ENCODE measurements around the gene TNIP1.
A peak's percentile ranks its signal among the peaks of the same experiment; 100 is the strongest.

TNIP1 gene, protein sequence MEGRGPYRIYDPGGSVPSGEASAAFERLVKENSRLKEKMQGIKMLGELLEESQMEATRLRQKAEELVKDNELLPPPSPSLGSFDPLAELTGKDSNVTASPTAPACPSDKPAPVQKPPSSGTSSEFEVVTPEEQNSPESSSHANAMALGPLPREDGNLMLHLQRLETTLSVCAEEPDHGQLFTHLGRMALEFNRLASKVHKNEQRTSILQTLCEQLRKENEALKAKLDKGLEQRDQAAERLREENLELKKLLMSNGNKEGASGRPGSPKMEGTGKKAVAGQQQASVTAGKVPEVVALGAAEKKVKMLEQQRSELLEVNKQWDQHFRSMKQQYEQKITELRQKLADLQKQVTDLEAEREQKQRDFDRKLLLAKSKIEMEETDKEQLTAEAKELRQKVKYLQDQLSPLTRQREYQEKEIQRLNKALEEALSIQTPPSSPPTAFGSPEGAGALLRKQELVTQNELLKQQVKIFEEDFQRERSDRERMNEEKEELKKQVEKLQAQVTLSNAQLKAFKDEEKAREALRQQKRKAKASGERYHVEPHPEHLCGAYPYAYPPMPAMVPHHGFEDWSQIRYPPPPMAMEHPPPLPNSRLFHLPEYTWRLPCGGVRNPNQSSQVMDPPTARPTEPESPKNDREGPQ

GRCh38 chr5:151080613-151081430, at the start of gene TNIP1:
TNIP1 (minus strand) TSS chr5:151081034; CDS start chr5:151065095, 15,939 bp downstream.
- Histone ChIP-seq H3K4me3 (ENCODE audit: low read depth, low read length) (peak within 1 kb of the TSS; percentile 93), H3K4me1 (ENCODE audit: control insufficient read depth, insufficient read depth, low read length, unreplicated experiment) (peaks cover 67% of the 10 kb centered on the region), H3K79me2 (ENCODE audit: control insufficient read depth, insufficient read depth, low read length, unreplicated experiment) (peaks cover 47% of the 10 kb centered on the region), H2AFZ (ENCODE audit: low read length, unreplicated experiment) (no peak within 1 kb of the TSS), H3K36me3 (ENCODE audit: insufficient read depth, low read length) (peaks cover 12% of the 10 kb centered on the region; the same call in 1 of the 2 replicates), H3K27me3 (ENCODE audit: insufficient read depth, low read length) (no peaks in the 10 kb centered on the region), H3K27ac (ENCODE audit: low read depth, low read length) (peak within 1 kb of the TSS; percentile 94)

DNA sequence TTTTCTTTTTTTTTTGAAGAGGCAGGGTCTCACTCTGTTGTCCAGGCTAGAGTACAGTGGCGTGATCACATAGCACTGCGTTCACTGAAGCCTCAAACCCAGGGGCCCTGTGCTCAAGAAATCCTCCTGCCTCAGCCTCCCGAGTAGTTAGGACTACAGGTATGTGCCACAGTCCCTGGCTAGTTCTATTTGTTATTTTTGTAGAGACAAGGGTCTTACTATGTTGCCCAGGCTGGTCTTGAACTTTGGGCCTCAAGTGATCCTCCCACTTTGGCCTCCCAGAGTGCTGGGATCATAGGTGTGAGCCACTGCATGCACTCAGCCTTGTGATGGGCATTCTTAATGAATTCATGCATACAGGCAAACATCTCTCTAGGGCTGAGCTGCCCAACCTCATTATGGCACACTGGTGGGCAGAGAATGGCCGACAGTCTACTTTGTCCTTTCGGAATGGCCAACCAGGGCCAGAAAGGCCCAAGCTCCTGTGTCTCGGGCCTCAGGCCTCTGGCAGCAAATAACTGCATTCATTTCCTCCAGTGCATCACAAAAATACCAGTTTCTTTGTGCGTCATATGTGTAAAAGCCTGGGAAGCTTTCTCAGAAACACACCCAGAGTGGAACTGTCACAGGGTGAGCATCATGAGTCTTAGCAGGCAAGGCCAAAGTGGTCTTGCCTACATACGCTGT, 49.5 kb upstream of the TNIP1 start:
- Histone ChIP-seq H3K79me2 (ENCODE audit: control insufficient read depth, insufficient read depth, low read length, unreplicated experiment) (no peaks in the 10 kb centered on the region), H3K27me3 (ENCODE audit: insufficient read depth, low read length) (no peaks in the 10 kb centered on the region), H3K36me3 (ENCODE audit: insufficient read depth, low read length) (peaks cover 25% of the 10 kb centered on the region; the same call in 1 of the 2 replicates), H3K4me3 (ENCODE audit: low read depth, low read length) (no peak overlapping the region), H2AFZ (ENCODE audit: low read length, unreplicated experiment) (no peak overlapping the region), H3K27ac (ENCODE audit: low read depth, low read length) (no peak overlapping the region), H3K4me1 (ENCODE audit: control insufficient read depth, insufficient read depth, low read length, unreplicated experiment) (no peaks in the 10 kb centered on the region)

DNA sequence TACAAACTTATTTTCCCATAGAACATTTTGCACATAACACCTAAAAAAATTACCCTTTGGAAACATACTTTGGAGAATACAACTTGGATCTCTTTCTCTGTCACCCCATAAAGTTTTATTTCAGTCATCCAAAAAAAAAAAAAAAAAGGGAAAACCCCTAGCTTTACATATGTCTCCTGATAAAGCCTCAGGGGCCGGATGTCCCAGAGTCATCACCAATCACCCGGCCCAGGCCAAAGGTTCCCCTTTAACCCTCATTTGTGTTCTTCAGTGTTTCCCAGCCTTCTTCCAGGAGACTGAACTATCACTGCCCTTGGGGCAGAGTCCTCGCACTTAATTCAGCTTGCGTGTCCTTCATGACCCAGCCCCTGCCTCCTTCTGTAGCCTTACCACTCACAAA, 48.0 kb upstream of the TNIP1 start:
- peaks cover 3% of the 10 kb centered on the region for H3K4me1 ChIP-seq (ENCODE audit: control insufficient read depth, insufficient read depth, low read length, unreplicated experiment)
- H3K36me3 ChIP-seq (ENCODE audit: insufficient read depth, low read length), result peaks cover 19% of the 10 kb centered on the region; the same call in 1 of the 2 replicates
- no peak overlapping the region for H3K27ac ChIP-seq (ENCODE audit: low read depth, low read length)
- no peaks in the 10 kb centered on the region for H3K79me2 ChIP-seq (ENCODE audit: control insufficient read depth, insufficient read depth, low read length, unreplicated experiment)
- no peak overlapping the region for H3K4me3 ChIP-seq (ENCODE audit: low read depth, low read length)
- no peak overlapping the region for H2AFZ ChIP-seq (ENCODE audit: low read length, unreplicated experiment)
- H3K27me3 ChIP-seq (ENCODE audit: insufficient read depth, low read length), result no peaks in the 10 kb centered on the region

GRCh38 chr5:151127926-151128325, 47.1 kb upstream of the TNIP1 start:
- peaks cover 7% of the 10 kb centered on the region for H3K4me1 ChIP-seq (ENCODE audit: control insufficient read depth, insufficient read depth, low read length, unreplicated experiment)
- H3K27me3 ChIP-seq (ENCODE audit: insufficient read depth, low read length), result no peaks in the 10 kb centered on the region
- H3K79me2 ChIP-seq (ENCODE audit: control insufficient read depth, insufficient read depth, low read length, unreplicated experiment), result no peaks in the 10 kb centered on the region
- no peak overlapping the region for H2AFZ ChIP-seq (ENCODE audit: low read length, unreplicated experiment)
- H3K27ac ChIP-seq (ENCODE audit: low read depth, low read length), result no peak overlapping the region
- peaks cover 11% of the 10 kb centered on the region; the same call in 1 of the 2 replicates for H3K36me3 ChIP-seq (ENCODE audit: insufficient read depth, low read length)
- no peak overlapping the region for H3K4me3 ChIP-seq (ENCODE audit: low read depth, low read length)

GRCh38 chr5:151126199-151126645, 45.4 kb upstream of the TNIP1 start:
- Histone ChIP-seq H3K36me3 (ENCODE audit: insufficient read depth, low read length) (peaks cover 21% of the 10 kb centered on the region; the same call in 1 of the 2 replicates), H3K4me1 (ENCODE audit: control insufficient read depth, insufficient read depth, low read length, unreplicated experiment) (peaks cover 7% of the 10 kb centered on the region), H3K27ac (ENCODE audit: low read depth, low read length) (no peak overlapping the region), H3K4me3 (ENCODE audit: low read depth, low read length) (no peak overlapping the region), H2AFZ (ENCODE audit: low read length, unreplicated experiment) (no peak overlapping the region), H3K79me2 (ENCODE audit: control insufficient read depth, insufficient read depth, low read length, unreplicated experiment) (no peaks in the 10 kb centered on the region), H3K27me3 (ENCODE audit: insufficient read depth, low read length) (no peaks in the 10 kb centered on the region)

DNA sequence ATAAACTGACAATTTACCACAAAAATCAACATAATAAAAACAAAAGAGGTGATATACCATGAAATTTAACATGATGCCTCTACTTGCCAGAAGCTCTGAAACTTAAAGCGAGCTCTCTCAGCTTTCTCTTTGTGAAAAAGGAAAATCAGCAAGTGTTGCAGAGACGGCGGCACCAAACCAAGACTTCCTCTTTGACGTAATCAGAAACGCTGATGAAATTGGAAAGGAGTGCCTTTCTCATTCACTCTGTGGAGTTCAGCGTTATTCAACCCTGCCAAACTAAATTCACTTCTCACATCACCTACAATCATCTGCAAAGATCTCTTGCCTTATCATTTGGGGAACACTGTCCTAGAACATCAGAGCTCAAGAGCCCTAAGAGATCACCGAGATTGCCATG, 44.6 kb upstream of the TNIP1 start:
- Histone ChIP-seq H3K79me2 (ENCODE audit: control insufficient read depth, insufficient read depth, low read length, unreplicated experiment) (no peaks in the 10 kb centered on the region), H2AFZ (ENCODE audit: low read length, unreplicated experiment) (no peak overlapping the region), H3K4me1 (ENCODE audit: control insufficient read depth, insufficient read depth, low read length, unreplicated experiment) (peaks cover 7% of the 10 kb centered on the region), H3K4me3 (ENCODE audit: low read depth, low read length) (no peak overlapping the region), H3K27ac (ENCODE audit: low read depth, low read length) (no peak overlapping the region), H3K36me3 (ENCODE audit: insufficient read depth, low read length) (peaks cover 19% of the 10 kb centered on the region; the same call in 1 of the 2 replicates), H3K27me3 (ENCODE audit: insufficient read depth, low read length) (no peaks in the 10 kb centered on the region)

GRCh38 chr5:151123897-151124751, 43.3 kb upstream of the TNIP1 start:
- no peak overlapping the region for H3K4me3 ChIP-seq (ENCODE audit: low read depth, low read length)
- H3K36me3 ChIP-seq (ENCODE audit: insufficient read depth, low read length), result peaks cover 22% of the 10 kb centered on the region; the same call in 1 of the 2 replicates
- no peaks in the 10 kb centered on the region for H3K27me3 ChIP-seq (ENCODE audit: insufficient read depth, low read length)
- H3K27ac ChIP-seq (ENCODE audit: low read depth, low read length), result no peak overlapping the region
- no peaks in the 10 kb centered on the region for H3K79me2 ChIP-seq (ENCODE audit: control insufficient read depth, insufficient read depth, low read length, unreplicated experiment)
- H3K4me1 ChIP-seq (ENCODE audit: control insufficient read depth, insufficient read depth, low read length, unreplicated experiment), result peaks cover 7% of the 10 kb centered on the region
- no peak overlapping the region for H2AFZ ChIP-seq (ENCODE audit: low read length, unreplicated experiment)

GRCh38 chr5:151122828-151123227, 42.0 kb upstream of the TNIP1 start:
- H3K36me3 ChIP-seq (ENCODE audit: insufficient read depth, low read length), result peaks cover 23% of the 10 kb centered on the region; the same call in 1 of the 2 replicates
- no peaks in the 10 kb centered on the region for H3K27me3 ChIP-seq (ENCODE audit: insufficient read depth, low read length)
- no peak overlapping the region for H3K27ac ChIP-seq (ENCODE audit: low read depth, low read length)
- no peak overlapping the region for H3K4me3 ChIP-seq (ENCODE audit: low read depth, low read length)
- peaks cover 7% of the 10 kb centered on the region for H3K4me1 ChIP-seq (ENCODE audit: control insufficient read depth, insufficient read depth, low read length, unreplicated experiment)
- H3K79me2 ChIP-seq (ENCODE audit: control insufficient read depth, insufficient read depth, low read length, unreplicated experiment), result no peaks in the 10 kb centered on the region
- no peak overlapping the region for H2AFZ ChIP-seq (ENCODE audit: low read length, unreplicated experiment)

DNA sequence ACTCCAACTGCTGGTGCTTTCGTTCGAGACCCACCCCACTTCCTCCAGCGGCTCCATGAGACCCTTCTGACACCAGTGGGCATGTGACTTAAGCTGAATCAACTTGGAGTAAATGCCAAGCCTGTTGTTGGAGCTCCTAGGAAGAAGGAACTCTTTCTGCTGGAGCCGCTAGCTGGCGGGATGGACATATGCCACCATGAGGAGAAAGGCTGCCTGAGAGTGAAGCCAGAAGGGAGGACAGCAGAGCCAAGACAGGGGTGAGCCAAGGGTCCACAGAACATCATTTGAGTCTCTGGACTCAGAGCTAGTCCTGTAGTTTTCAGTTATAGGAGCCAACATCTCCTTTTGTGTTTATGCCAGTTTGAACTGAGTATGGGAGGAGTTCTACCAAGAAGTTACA, 40.8 kb upstream of the TNIP1 start:
- peaks cover 23% of the 10 kb centered on the region; the same call in 1 of the 2 replicates for H3K36me3 ChIP-seq (ENCODE audit: insufficient read depth, low read length)
- H3K4me1 ChIP-seq (ENCODE audit: control insufficient read depth, insufficient read depth, low read length, unreplicated experiment), result peaks cover 7% of the 10 kb centered on the region
- H3K79me2 ChIP-seq (ENCODE audit: control insufficient read depth, insufficient read depth, low read length, unreplicated experiment), result no peaks in the 10 kb centered on the region
- H3K27ac ChIP-seq (ENCODE audit: low read depth, low read length), result no peak overlapping the region
- H3K27me3 ChIP-seq (ENCODE audit: insufficient read depth, low read length), result no peaks in the 10 kb centered on the region
- no peak overlapping the region for H2AFZ ChIP-seq (ENCODE audit: low read length, unreplicated experiment)
- H3K4me3 ChIP-seq (ENCODE audit: low read depth, low read length), result no peak overlapping the region
